NCI-H226 (cell line): ENCODE data around the gene CAMK2G.
"Not testable (repeated sequence)": the region's sequence is repeated elsewhere in the genome, so short reads cannot be mapped to it uniquely, and the experiment has no call there.

ENCODE experiments used
- DNase-seq: peaks from one replicate; pipeline ENCODE4 v3.0.0-alpha.2; 2015

The CAMK2G gene

GRCh38 chr10:73788864-73789658 lies 85.3 kb downstream of the CAMK2G start:
- DNase-seq = no peak

DNA sequence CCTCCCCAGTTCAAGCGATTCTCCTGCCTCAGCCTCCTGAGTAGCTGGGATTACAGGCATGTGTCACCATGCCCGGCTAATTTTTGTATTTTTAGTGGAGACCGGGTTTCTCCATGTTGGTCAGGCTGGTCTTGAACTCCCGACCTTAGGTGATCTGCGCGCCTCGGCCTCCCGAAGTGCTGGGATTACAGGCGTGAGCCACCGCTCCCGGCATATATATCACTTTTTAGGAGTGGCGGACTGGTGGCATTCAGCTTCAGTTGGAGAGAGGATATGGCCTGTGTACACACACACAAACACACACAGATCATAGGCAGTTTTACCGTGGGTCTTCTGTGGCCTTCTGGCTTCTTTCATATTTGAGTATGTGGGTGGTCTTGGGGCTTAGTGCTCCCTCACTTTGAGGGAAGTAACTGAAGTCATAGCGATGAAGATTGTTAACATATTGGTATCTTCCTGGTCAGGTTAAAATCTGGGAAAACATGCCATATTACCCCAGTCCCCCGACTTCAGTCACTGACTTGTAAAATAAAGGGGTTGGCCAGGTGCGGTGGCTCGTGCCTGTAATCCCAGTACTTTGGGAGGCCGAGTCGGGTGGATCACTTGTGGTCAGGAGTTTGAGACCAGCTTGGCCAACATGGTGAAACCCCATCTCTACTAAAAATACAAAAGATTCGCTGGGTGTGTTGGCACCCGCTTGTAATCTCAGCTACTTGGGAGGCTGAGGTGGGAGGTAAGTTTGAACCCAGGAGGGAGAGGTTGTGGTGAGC lies 87.1 kb downstream of the CAMK2G start:
- DNase-seq = not testable (repeated sequence)

DNA sequence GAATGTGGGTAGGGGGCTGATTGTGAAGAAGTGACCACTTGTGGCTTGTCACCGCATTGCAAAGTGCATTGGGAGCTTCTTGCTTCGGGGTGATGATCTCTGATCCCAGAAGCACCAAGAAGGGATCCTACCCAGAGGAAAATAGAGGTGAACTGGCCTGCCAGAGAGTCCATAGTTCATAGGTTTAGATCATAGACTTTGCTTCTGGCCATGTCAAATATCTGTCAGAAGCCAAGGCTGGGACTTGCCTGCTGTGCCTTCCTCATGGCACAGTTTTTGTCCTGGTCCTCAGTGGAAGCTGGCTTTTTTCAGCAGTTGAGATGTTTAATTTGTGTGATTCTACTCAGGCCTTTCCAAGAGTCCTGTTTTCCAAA lies 87.9 kb downstream of the CAMK2G start:
- no peak for DNase-seq

- no peak for DNase-seq
These were observed 88.4 kb downstream of the CAMK2G start for GRCh38 chr10:73785721-73786511.

DNA sequence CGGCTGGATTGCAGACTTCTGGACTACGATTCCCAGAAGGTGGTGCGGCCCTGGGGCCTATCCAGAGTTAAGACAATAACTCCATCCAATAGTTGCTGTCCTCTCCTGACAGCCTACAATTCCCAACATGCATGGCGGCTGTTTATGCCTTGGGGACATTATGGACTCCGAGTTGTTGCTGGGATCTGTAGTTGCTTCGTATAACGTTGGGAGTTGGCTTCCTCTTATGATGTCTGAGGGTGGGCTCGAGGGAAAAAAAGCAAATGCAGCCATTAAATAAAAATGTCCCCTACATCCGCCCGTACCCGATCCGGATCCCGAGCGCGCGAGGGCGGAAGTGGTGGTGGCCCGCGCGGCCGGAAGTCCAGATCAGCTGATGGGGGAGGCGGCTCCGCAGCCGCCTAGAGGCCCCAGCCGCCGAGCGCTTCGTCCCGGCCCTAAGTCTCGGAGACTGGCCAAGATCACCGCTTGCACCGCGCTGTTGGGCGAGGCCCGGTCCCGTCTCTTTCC lies 89.1 kb downstream of the CAMK2G start, which contains the start of gene ZSWIM8:
Gene ZSWIM8, plus strand, starts transcription at position 396 of the 510 bp plus-strand sequence. CDS start 273 bp downstream, outside the sequence.
- DNase-seq = peak; percentile 90

- DNase-seq = no peak
These were observed 91.6 kb downstream of the CAMK2G start for GRCh38 chr10:73782749-73783085.

DNA sequence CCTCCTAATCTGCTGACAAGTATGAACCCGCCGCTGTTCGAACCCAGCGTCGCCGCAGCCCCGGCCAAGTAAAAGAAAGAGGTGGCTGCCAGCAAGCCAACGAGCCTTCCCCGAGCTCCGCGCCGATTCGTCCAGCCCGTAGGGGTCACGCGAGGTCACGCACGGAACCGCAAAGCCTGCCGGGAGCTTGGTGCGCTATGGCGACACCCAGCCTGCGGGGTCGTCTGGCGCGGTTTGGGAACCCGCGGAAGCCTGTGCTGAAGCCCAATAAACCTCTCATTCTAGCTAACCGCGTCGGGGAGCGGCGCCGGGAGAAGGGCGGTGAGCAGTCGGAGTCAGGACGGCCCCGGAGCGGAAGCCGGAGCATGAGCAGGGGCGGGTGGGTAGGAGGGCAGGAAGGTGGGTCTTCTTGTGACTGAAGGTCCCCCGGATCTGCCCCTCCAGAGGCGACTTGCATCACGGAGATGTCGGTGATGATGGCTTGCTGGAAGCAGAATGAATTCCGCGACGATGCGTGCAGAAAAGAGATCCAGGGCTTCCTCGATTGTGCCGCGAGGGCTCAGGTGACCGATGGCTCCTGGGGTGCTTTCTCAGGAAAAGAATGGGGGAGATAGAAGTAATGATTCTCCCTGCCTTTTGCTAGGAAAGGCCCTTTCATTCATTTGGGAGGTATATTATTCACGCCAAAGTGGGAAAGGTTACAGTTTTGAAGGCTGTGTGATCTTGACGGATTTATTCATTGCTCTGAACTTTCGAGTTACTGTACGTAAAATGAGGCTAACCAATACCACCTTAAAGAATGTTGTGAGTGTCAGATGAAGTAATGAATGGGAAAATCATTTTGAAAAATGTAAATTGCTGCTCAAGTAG lies 92.2 kb downstream of the CAMK2G start, which contains the start of gene CHCHD1:
Gene CHCHD1, plus strand, starts transcription at position 170 of the 870 bp plus-strand sequence. Its CDS starts 28 bp downstream, at position 198.
- DNase-seq = peak; percentile 77

DNA sequence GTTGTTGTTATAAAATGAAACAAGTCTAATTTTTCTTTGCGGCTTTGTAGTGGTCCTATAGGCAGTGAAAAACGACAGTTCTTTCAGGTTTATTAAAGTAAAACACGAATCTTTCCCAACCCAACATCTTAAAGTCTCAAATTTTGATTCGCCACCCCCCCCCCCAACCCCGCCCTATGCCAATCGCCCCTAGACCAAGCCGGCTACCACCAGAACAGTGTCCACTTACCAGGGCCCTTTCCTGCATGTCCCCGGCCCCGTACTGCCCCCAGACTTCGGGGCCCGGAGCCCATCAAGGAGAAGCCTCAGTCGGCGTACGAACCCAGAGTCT lies 92.8 kb downstream of the CAMK2G start:
- DNase-seq = no peak

- DNase-seq = no peak
These were observed 93.4 kb downstream of the CAMK2G start for GRCh38 chr10:73780966-73781365.

- no peak for DNase-seq
These were observed 94.1 kb downstream of the CAMK2G start for GRCh38 chr10:73780301-73780700.

DNA sequence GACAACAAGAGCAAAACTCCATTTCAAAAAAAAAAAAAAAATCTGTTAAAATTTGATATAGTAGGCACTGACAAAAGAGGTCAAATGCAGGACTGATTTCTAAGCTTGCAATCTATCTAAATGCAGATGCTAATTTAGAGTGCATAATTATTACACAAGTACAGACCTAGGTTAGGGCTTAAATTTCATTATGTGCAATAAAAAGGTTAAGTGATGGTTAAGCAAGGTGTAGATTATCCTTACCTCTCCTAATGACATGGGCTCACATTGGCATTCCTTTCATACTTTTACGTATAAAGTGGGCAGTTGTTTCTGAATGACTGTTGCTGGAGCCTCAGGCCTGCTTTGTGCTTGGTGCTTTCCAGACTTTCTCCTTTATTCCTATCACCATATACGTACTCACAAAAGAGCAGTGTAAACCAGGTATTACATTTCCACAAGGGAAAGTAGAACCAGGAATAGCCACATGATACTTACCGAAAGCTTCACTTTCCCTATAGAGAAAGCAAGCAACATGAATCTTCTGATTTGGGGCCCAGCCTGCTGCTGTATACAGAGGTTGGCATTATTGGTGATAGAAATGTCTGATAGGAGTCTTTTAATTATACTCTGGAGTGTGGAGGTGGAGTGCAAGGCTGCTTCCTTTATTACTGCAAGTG lies 94.7 kb downstream of the CAMK2G start:
- DNase-seq = no peak

DNA sequence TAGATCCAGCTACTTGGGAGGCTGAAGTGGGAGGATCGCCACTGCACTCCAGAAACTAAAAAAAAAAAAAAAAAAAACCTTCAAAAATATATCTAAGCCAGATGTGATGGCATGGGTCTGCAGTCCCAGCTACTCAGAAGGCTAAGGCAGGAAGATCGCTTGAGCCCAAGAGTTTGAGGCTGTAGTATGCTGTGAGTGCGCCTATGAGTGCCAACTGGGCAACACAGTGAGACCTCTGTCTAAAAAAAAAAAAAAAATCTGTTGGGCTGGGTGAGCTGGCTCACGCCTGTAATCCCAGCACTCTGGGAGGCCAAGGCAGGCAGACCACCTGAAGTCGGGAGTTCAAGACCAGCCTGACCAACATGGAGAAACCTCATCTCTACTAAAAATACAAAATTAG lies 95.3 kb downstream of the CAMK2G start:
- no peak for DNase-seq

- peak; percentile 30 for DNase-seq
These were observed 99.7 kb downstream of the CAMK2G start for GRCh38 chr10:73774637-73775036.

DNA sequence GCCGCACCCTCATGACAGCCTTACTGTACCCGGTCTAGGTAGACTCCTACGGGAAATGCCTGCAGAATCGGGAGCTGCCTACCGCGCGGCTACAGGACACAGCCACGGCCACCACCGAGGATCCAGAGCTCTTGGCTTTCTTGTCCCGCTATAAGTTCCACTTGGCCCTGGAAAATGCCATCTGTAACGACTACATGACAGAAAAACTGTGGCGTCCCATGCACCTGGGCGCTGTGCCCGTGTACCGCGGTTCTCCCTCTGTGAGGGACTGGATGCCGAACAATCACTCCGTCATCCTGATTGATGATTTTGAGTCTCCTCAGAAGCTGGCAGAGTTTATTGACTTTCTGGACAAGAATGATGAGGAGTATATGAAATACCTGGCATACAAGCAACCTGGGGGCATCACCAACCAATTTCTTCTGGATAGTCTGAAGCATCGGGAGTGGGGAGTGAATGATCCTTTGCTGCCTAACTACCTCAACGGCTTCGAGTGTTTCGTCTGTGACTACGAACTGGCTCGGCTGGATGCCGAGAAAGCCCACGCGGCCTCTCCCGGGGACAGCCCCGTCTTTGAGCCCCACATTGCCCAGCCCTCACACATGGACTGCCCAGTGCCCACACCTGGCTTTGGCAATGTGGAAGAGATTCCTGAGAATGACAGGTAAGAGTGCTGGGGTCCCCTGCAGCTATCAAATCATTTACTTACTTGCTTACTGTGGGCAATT lies 101.0 kb downstream of the CAMK2G start:
- DNase-seq = no peak

DNA sequence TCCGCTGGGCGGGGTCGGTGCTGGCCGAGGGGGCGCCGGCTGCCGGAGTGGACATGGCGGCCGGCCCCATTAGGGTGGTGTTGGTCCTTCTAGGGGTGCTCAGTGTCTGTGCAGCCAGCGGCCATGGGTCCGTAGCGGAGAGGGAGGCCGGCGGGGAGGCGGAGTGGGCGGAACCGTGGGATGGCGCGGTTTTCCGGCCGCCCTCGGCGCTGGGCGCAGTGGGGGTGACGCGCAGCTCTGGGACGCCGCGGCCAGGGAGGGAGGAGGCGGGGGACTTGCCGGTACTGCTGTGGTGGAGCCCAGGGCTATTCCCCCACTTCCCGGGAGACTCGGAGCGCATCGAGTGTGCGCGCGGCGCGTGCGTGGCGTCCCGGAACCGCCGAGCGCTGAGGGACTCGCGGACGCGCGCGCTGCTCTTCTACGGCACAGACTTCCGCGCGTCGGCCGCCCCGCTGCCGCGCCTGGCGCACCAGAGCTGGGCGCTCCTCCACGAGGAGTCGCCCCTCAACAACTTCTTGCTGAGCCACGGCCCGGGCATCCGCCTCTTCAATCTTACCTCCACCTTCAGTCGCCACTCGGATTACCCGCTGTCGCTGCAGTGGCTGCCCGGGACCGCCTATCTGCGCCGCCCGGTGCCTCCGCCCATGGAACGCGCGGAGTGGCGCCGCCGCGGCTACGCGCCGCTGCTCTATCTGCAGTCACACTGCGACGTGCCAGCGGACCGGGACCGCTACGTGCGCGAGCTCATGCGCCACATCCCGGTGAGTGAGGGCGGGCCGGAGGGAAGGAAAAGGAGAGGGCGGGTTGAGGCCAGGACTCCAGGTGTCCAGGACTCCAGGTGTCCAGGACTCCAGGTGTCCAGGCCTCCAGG lies 101.8 kb downstream of the CAMK2G start:
- DNase-seq = peak; percentile 89

- no peak for DNase-seq
These were observed 102.6 kb downstream of the CAMK2G start for GRCh38 chr10:73771722-73772280.

- no peak for DNase-seq
These were observed 105.0 kb downstream of the CAMK2G start for GRCh38 chr10:73769396-73769795.

DNA sequence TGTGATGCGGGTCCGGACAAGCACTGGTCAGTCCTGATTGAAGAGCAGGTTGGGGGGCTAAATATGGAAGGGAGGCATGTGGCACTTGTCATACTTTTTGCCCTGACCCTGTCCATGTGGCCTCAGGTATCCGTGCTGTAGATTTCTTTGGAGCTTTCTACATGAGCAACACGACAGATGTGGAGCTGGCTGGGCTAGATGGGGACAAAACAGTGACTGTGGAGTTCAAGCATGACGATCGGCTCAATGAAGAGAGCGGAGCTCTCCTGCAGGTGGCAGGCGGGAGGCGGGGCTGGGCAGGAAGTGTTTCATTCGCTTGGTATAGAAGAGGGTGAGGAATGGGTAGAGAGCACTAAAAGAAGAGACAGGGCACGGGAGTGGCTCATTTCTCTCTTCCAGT lies 105.5 kb downstream of the CAMK2G start:
- DNase-seq = no peak

DNA sequence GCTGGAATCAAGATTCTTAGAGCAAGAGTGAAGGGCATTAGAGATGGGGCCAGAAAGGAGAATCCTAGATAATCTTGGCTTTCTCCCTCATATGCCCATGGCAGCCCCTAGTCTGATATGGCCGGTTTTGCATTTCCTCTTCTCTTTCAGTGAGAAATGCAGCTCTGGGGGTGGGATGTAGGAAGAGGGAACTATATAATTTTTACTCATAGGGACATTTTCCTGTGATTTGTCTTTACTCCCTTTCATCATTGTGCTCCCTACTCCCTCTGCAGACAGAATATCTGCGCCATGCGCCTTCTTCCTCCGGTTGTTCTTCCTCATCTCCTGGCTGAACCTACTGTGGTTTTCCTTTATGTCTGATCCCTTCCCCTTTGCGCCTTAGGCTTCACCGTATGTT lies 109.3 kb downstream of the CAMK2G start:
- no peak for DNase-seq

GRCh38 chr10:73763343-73763742 lies 111.0 kb downstream of the CAMK2G start:
- DNase-seq = no peak
